K562 (cell line): Measurements from ENCODE around the gene CBLIF. TPM values are rescaled to one million over a fixed set of nuclear protein-coding genes. Genes with fewer than 3 reads are reported as not detected.
A peak's percentile ranks its signal among the peaks of the same experiment; 100 is the strongest.

ENCODE experiments used
- ARHGAP35 ChIP-seq: fragments of 450-650 bp; IDR thresholded peaks from 2 replicates; pipeline ENCODE4 v1.6.1; 2018; ENCODE audit not compliant: partially characterized antibody
- ATF1 ChIP-seq, 2 experiments: fragments of 450-650 bp in 1 of 2; IDR thresholded peaks; 2 replicates each; pipeline ENCODE4 v1.6.1; 2016; ENCODE audit warnings: missing compliant biosample characterization in 1 of 2, missing genetic modification characterization in 1 of 2
- CHD2 ChIP-seq: IDR thresholded peaks from 2 replicates; pipeline ENCODE4 v1.6.1; 2011; ENCODE audit warnings: low read depth, low read length
- DMBX1 ChIP-seq: fragments of 250-450 bp; sonication (Bioruptor Pico); IDR thresholded peaks from 2 replicates; pipeline ENCODE4 v1.8.0; 2022; ENCODE audit warnings: inconsistent platforms, mild to moderate bottlenecking, moderate library complexity, borderline replicate concordance
- NFE2 ChIP-seq: IDR thresholded peaks from 2 replicates; pipeline ENCODE4 v1.6.1; 2014; ENCODE audit warnings: antibody characterized with exemption, low read depth
- PRMT5 ChIP-seq: sonication (generic); formaldehyde crosslinking; IDR thresholded peaks from 2 replicates; pipeline ENCODE4 v1.5.0; 2020; ENCODE audit warnings: missing genetic modification reagents
- TSC22D4 ChIP-seq: fragments of 450-650 bp; IDR thresholded peaks from 2 replicates; pipeline ENCODE4 v1.6.1; 2016; ENCODE audit warnings: missing genetic modification characterization, missing biosample characterization, control low read depth
- ZBTB1 ChIP-seq: sonication (generic); formaldehyde crosslinking; IDR thresholded peaks from 2 replicates; pipeline ENCODE4 v1.8.1; 2023; ENCODE audit warnings: missing genetic modification reagents, low read depth, mild to moderate bottlenecking, borderline replicate concordance
- ZBTB5 ChIP-seq: fragments of 450-650 bp; IDR thresholded peaks from 2 replicates; pipeline ENCODE4 v1.6.1; 2017; ENCODE audit warnings: antibody characterized with exemption
- ZC3H8 ChIP-seq: fragments of 450-650 bp; IDR thresholded peaks from 2 replicates; pipeline ENCODE4 v1.6.1; 2017
- polyA plus RNA-seq, 8 experiments: library from polyadenylated mRNA; depleted of rRNA in 4 of 8; stranded (reverse) in 5 of 8; unstranded in 3 of 8; fragments of >200 nt; fragmentation: Nextera tagmentation in 2 of 8; fragmentation: Illumina TruSeq in 1 of 8; extraction: Ambion mirVana in 2 of 8; extraction: Trizol in 1 of 8; gene quantifications; 2 replicates each; pipeline versions ENCODE4 v1.2.1 to v1.2.3, GENCODE V29; 2011 to 2014; ENCODE audit warnings: inconsistent platforms in 1 of 8, missing spikeins in 1 of 8
- total RNA-seq, 7 experiments: library from RNA; depleted of rRNA in 6 of 7; stranded (reverse); fragments of >200 nt in 6 of 7; fragmentation: Illumina TruSeq in 2 of 7; extraction: Trizol in 2 of 7; gene quantifications; 2 replicates each; pipeline versions ENCODE4 v1.2.1 to v1.2.3, GENCODE V29; 2011 to 2021; ENCODE audit warnings: low replicate concordance in 1 of 7
- TF ChIP-seq, protein P1 (sequence below), 2 experiments: fragments of 450-650 bp; formaldehyde crosslinking in 1 of 2; IDR thresholded peaks; 2 replicates each; pipeline versions ENCODE4 v1.4.0 to v1.6.1; 2014 to 2020; ENCODE audit warnings: mild to moderate bottlenecking in 2 of 2, borderline replicate concordance in 1 of 2, low read depth in 1 of 2
- TF ChIP-seq, protein P2 (sequence below), 2 experiments: fragments of 450-650 bp; IDR thresholded peaks; 2 replicates each; pipeline ENCODE4 v1.6.1; 2016
- TF ChIP-seq, protein P3 (sequence below): sonication (generic); IDR thresholded peaks from 2 replicates; pipeline ENCODE4 v1.6.1; 2016

The CBLIF gene
- total and polyA plus RNA-seq, 9 of the 15 experiments (the other 6 are each of a cell fraction or from before 2014, with no cell fraction given): 0.07 to 0.83 (median 0.54) TPM

DNA sequence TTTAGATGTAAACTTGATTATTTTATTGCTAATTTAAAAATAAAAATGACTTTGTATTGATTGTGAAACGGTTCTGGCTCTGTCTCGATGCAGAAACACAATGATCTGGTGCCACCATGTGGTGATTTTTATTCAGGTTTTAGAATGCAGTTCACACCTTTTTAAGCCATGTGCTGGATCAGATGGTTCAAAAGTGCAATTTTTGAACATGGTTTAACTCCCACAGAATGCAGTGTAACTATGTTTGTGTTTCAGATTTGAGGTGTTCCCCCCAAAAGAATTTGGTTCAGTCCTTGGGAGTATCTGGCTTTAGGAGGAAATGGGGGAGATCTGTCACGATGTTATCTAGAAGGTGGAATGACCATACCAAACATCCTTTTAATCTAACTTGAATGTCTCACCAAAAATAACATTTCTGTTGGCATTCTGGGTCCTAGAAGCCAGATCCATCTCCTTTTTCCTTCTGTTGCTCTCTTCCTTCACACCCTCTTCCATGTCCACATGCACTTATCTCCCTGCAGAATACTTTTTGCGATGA, 42.6 kb downstream of the CBLIF start (continued):
- TF ChIP-seq TSC22D4 (tag) (no peak), NFE2 (no peak), ZBTB5 (peak; percentile 75), ZC3H8 (0 out of 2 replicates have a peak, but pooled peaks have one; percentile 64), ARHGAP35 (peak; percentile 18), PRMT5 (CRISPR knock-in tag) (no peak), ATF1 (CRISPR knock-in tag; IDR thresholded peaks at IDR 0.05) (no peak), ATF1 (tag; IDR thresholded peaks at IDR 0.05) (peak; percentile 19; the same call in 1 of the 2 replicates), DMBX1 (CRISPR knock-in tag) (no peak), CHD2 (no peak), ZBTB1 (no peak)
- TF ChIP-seq, protein P1, sequence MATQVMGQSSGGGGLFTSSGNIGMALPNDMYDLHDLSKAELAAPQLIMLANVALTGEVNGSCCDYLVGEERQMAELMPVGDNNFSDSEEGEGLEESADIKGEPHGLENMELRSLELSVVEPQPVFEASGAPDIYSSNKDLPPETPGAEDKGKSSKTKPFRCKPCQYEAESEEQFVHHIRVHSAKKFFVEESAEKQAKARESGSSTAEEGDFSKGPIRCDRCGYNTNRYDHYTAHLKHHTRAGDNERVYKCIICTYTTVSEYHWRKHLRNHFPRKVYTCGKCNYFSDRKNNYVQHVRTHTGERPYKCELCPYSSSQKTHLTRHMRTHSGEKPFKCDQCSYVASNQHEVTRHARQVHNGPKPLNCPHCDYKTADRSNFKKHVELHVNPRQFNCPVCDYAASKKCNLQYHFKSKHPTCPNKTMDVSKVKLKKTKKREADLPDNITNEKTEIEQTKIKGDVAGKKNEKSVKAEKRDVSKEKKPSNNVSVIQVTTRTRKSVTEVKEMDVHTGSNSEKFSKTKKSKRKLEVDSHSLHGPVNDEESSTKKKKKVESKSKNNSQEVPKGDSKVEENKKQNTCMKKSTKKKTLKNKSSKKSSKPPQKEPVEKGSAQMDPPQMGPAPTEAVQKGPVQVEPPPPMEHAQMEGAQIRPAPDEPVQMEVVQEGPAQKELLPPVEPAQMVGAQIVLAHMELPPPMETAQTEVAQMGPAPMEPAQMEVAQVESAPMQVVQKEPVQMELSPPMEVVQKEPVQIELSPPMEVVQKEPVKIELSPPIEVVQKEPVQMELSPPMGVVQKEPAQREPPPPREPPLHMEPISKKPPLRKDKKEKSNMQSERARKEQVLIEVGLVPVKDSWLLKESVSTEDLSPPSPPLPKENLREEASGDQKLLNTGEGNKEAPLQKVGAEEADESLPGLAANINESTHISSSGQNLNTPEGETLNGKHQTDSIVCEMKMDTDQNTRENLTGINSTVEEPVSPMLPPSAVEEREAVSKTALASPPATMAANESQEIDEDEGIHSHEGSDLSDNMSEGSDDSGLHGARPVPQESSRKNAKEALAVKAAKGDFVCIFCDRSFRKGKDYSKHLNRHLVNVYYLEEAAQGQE (IDR thresholded peaks at IDR 0.05; ENCODE audit: borderline replicate concordance): peak; percentile 80
- TF ChIP-seq, protein P1 (CRISPR knock-in tag; IDR thresholded peaks at IDR 0.05; ENCODE audit: low read depth): no peak
- TF ChIP-seq, protein P2, sequence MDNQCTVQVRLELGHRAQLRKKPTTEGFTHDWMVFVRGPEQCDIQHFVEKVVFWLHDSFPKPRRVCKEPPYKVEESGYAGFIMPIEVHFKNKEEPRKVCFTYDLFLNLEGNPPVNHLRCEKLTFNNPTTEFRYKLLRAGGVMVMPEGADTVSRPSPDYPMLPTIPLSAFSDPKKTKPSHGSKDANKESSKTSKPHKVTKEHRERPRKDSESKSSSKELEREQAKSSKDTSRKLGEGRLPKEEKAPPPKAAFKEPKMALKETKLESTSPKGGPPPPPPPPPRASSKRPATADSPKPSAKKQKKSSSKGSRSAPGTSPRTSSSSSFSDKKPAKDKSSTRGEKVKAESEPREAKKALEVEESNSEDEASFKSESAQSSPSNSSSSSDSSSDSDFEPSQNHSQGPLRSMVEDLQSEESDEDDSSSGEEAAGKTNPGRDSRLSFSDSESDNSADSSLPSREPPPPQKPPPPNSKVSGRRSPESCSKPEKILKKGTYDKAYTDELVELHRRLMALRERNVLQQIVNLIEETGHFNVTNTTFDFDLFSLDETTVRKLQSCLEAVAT (IDR thresholded peaks at IDR 0.05): no peak
- TF ChIP-seq, protein P3, sequence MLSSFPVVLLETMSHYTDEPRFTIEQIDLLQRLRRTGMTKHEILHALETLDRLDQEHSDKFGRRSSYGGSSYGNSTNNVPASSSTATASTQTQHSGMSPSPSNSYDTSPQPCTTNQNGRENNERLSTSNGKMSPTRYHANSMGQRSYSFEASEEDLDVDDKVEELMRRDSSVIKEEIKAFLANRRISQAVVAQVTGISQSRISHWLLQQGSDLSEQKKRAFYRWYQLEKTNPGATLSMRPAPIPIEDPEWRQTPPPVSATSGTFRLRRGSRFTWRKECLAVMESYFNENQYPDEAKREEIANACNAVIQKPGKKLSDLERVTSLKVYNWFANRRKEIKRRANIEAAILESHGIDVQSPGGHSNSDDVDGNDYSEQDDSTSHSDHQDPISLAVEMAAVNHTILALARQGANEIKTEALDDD: no peak
